Endothelial cell (in vitro differentiated cells): Measurements from ENCODE around the gene OMP. TPM values are rescaled to one million over a fixed set of nuclear protein-coding genes. Genes with fewer than 3 reads are reported as not detected.

Experiments
- DNase-seq: peaks from one replicate; pipeline ENCODE4 v3.0.0; 2021; ENCODE audit warnings: low spot score
- H3K27ac Mint-ChIP-seq: one replicate; pipeline ENCODE4 v1.8.0; 2021; ENCODE audit warnings: mixed read lengths, inconsistent platforms; ENCODE audit not compliant: unreplicated experiment
- H3K27me3 Mint-ChIP-seq: one replicate; pipeline ENCODE4 v1.8.0; 2021; ENCODE audit warnings: mild to moderate bottlenecking, moderate library complexity, mixed read lengths, inconsistent platforms; ENCODE audit not compliant: unreplicated experiment
- H3K36me3 Mint-ChIP-seq: one replicate; pipeline ENCODE4 v1.8.0; 2021; ENCODE audit warnings: mild to moderate bottlenecking, low read depth, mixed read lengths, inconsistent platforms; ENCODE audit not compliant: unreplicated experiment
- H3K4me1 Mint-ChIP-seq: one replicate; pipeline ENCODE4 v1.8.0; 2021; ENCODE audit warnings: mild to moderate bottlenecking, mixed read lengths, inconsistent platforms; ENCODE audit not compliant: unreplicated experiment
- H3K4me3 Mint-ChIP-seq: one replicate; pipeline ENCODE4 v1.8.0; 2021; ENCODE audit warnings: mild to moderate bottlenecking, mixed read lengths, inconsistent platforms; ENCODE audit not compliant: unreplicated experiment
- H3K9me3 Mint-ChIP-seq: one replicate; pipeline ENCODE4 v1.8.0; 2021; ENCODE audit warnings: mixed read lengths, inconsistent platforms; ENCODE audit not compliant: unreplicated experiment
- CTCF ChIP-seq: fragments of 200-600 bp; sonication (generic); IDR thresholded peaks from one replicate; pipeline ENCODE4 v1.5.0; 2021; ENCODE audit warnings: antibody characterized with exemption; ENCODE audit not compliant: unreplicated experiment
- total RNA-seq: library from RNA; stranded (reverse); fragmentation: NEBNext Ultra II Directional; extraction: Animal tissue kit (Norgen Biotek cat#: 25700); gene quantifications from one replicate; pipeline ENCODE4 v1.2.1, GENCODE V29; 2021; ENCODE audit not compliant: unreplicated experiment

The OMP gene
- total RNA-seq, 1 donor from 2014 or later, result not detected

DNA sequence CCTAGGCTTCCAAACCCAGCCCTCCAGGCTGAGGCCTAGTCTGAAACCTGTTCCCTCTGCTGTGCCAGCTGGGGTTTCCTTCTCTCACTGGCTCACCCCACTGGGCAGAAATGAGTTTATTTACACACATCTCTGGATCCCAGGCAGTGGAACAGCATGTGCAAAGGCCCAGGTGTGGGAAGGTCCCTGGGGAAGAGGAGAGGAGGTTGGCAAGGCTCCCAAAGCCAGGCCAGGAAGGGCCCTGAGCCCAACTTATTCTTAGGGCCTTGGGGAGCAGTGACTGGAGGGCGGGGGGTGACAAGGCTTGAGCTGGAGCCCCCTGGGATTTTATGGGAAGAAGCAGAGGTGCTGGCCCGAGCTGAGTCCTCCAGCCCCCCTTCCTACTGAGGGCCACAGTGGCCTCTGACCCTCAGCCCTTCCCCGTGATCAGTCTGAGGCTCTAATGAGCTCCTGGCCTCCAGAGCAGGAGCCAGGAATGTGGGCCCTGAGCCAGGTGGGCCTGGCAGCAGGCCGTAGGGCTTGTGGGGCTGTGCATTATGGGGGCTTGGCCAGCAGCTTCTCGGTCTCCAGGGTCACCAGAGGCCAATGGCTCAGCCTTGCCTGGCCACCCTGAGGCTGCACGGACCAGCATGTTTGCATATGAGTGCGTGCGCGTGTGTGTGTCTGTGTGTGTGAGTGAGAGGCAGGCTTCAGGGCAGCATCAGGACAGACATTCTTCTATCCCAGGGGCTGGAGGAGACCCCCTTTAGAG lies 28.3 kb downstream of the OMP start:
- TF ChIP-seq CTCF, result no peak
- H3K27me3 Mint-ChIP-seq, result no peaks in the 10 kb centered on the region
- H3K4me3 Mint-ChIP-seq, result no peak overlapping the region
- H3K27ac Mint-ChIP-seq, result peak overlapping the region; percentile 26
- H3K9me3 Mint-ChIP-seq, result no peaks in the 10 kb centered on the region
- no peaks in the 10 kb centered on the region for H3K36me3 Mint-ChIP-seq
- peaks cover 17% of the 10 kb centered on the region for H3K4me1 Mint-ChIP-seq
- DNase-seq, result no peak

DNA sequence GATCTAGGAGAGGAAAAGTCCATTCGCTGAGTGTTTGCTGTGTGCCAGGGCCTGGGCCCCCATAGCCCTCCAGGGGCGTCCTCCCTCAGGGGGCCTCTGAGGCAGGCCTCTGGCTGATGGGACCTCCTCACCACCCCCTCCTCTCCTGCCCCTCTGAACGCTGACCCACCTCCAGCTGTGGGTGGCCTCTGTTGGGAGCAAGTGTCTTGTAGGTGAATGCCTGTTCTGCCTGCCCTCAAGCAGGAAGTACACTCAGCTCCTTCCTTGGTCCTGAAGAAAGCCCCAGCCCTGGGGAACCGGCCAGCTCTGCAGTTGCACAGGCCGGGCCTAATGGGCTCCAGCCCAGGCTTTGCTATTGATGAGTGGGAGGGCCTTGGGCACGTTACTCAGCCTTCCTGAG lies 28.9 kb downstream of the OMP start:
- peaks cover 17% of the 10 kb centered on the region for H3K4me1 Mint-ChIP-seq
- no peaks in the 10 kb centered on the region for H3K36me3 Mint-ChIP-seq
- no peak overlapping the region for H3K4me3 Mint-ChIP-seq
- no peak for DNase-seq
- no peak overlapping the region for H3K27ac Mint-ChIP-seq
- H3K9me3 Mint-ChIP-seq, result no peaks in the 10 kb centered on the region
- TF ChIP-seq CTCF, result no peak
- H3K27me3 Mint-ChIP-seq, result no peaks in the 10 kb centered on the region

GRCh38 chr11:77135069-77135468 lies 32.4 kb downstream of the OMP start:
- Mint-ChIP-seq H3K9me3 (no peaks in the 10 kb centered on the region), H3K4me3 (no peak overlapping the region), H3K27ac (no peak overlapping the region), H3K36me3 (no peaks in the 10 kb centered on the region), H3K27me3 (peaks cover 11% of the 10 kb centered on the region), H3K4me1 (peaks cover 24% of the 10 kb centered on the region)
- no peak for DNase-seq
- TF ChIP-seq CTCF, result no peak

DNA sequence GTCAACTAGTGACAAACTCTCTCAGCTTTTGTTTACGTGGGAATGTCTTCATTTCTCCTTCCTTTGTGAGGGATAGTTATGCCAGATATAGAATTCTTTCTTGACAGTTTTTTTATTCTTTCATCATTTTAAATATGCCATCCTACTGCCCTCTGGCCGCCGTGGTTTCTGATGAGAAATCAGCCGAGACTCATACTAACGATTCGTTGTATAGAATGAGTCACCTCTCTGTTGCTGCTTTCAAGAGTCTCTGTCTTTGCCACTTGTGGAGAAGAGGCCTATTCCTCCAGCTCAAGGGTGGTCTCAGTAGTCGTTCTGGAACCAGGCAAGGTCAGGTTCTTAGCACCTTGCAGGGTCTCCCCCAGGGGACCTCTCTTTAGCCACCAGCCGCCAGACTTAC lies 33.4 kb downstream of the OMP start:
- Mint-ChIP-seq H3K4me3 (no peak overlapping the region), H3K9me3 (no peaks in the 10 kb centered on the region), H3K4me1 (peaks cover 32% of the 10 kb centered on the region), H3K36me3 (no peaks in the 10 kb centered on the region), H3K27me3 (peaks cover 11% of the 10 kb centered on the region), H3K27ac (no peak overlapping the region)
- DNase-seq, result no peak
- TF ChIP-seq CTCF, result no peak

DNA sequence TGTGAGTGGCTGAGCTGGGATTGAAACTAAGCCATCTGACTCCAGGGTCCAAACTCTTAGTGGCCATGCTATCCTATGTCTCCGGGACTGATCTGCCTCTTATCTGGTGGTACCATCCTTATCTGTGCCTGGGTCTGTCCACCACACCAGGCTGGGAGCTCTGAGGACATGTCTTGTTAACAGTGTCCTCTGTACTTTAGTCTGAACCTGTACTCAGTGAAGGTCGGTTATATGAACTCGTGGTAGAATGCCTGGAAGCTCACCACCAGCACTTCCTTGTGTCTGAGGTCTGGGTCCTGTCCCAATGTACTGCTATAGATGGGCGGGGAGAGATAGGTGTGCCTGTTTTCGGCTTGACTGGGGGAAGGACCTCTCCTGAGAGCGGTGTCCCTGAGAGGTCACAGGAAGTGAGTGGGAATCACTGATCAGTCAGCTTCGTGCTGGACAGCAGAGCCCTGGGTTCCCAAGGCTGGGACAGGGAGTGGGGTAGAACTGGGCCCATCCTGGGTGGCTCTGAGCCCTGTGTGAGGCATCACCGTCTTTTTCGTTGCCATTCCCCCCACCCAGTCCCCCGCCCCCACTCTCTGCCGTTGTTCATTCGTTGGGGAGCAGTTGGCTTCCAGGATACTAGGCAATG lies 34.3 kb downstream of the OMP start:
- TF ChIP-seq CTCF, result no peak
- H3K4me3 Mint-ChIP-seq, result no peak overlapping the region

More for the DNA sequence above, 34.3 kb downstream of the OMP start:
- peaks cover 11% of the 10 kb centered on the region for H3K27me3 Mint-ChIP-seq
- H3K9me3 Mint-ChIP-seq, result no peaks in the 10 kb centered on the region
- no peak overlapping the region for H3K27ac Mint-ChIP-seq
- H3K36me3 Mint-ChIP-seq, result no peaks in the 10 kb centered on the region
- DNase-seq, result no peak
- H3K4me1 Mint-ChIP-seq, result peaks cover 30% of the 10 kb centered on the region
